DMS153 (cell line): Measurements from ENCODE around the gene HOXD8.

Experiments used
- DNase-seq: peaks from one replicate; lab custom pipeline; 2025; lab: John Stamatoyannopoulos, UW

Gene HOXD8

DNA sequence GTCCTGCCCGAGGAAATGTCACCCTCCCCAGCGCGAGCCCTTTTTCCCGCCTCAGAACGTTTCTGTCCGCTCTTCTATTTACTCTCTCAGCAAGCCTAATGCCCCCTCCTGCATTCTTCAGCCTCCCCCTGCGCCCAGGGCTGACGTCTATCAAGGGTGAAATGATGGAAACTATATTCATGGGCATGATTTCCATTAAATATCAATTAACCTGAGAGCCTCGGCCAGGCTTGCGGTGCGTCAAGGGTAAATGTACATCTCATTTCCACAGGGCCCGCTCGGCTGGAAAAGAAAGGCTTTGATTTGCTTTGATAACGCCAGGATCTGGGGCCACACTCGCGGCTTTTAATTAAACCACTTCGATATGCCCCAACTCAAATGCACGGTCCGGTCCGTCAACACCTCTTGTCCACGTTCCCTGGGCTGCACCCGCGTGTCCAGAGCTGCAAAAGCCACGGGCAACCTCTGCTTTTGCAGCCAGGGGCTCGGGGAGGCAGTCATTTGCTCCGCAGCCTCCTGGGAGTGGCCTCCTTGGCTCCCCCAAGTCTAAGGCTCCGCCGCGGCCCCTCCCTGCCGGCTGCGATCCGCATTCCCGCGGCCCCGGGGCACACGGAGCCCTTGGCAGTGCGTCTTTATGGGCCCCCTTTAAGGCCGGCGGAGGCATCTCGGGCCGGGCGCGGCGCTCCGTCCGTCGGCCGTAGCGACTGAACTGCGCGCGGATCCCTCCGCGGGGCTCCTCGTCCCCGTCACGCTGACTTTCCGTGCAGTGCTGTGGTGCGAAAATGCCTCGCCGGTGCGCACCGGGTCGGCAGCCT is at the start of gene HOXD8:
Gene HOXD8, plus strand, starts transcription at position 724 of the 815 bp plus-strand sequence. CDS start 662 bp downstream, outside the sequence.
- DNase-seq, result peak; percentile 80

DNA sequence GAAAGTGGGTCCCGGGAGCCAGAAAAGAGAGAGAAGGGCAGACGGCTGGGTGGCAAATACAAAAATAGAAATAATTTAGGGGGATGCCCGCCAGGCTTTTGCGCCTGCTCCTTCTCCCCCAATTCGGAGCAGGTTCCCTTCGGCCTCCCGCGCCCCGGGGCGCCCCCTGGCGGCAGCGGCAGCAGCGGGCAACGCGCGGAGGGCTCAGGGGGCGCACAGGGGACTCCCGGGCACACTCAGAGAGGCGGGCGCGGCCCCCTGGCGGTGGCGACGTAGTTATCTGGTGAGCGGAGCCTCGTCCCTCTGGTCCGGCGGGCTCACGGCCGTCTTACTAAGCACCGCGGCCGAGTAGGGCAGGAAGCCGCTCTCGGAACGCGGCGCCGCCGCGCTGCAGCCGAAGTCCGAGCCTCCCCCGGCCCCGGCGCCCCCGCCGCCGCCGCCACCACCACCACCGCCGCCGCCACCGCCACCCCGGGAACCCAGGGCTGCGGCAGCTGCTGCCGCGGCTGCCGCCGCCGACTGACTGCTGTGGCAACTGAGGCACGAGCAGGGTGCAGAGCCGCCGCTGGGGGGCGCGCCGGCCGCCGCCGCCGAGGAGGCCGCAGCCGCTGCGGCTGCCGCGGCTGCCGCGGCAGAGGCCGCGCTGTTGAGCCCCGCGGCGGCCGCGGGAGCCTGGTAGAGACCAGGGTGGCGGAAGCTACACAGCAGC is 49.5 kb upstream of the HOXD8 start:
- peak; percentile 77 for DNase-seq

DNA sequence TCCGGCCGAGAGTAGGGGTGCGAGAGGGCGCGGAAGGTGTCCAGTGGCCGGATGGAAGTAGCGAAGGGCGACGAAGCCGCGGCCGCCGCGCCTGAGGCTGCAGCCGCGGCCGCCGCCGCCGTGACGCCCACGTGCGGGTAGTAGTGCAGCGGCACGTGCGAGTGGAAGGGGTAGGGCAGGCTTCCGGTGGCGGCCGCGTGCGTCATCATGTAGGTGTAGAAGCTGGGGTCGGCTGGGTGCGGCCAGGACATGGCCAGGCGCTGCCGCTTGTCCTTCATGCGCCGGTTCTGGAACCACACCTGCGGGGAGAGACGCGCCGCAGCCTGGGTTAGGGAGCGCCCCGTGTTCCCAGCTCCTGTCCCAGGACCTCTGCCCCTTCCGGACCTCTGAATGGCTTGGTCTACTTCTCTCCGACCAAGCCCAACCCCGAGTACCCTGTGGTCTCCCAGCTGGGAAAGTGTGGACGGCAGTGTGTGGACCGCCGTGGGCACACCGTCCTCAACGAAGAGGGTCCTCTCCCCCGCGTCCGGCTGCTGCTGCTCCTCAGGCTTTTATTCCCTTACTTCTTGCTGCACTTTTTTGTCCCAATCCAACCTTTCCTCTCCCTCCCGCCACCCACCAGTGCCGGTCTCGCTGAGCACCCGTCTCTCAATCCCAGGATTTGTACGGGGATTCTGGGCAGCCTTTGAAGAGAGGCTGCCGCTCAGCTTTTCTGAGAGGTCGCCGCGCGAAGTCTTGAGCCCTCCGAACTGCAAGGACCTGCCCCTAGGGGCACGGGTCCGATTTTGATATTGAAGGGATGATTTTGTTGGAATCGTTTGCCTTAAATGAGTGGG is 48.7 kb upstream of the HOXD8 start:
- DNase-seq, result peak; percentile 49

DNA sequence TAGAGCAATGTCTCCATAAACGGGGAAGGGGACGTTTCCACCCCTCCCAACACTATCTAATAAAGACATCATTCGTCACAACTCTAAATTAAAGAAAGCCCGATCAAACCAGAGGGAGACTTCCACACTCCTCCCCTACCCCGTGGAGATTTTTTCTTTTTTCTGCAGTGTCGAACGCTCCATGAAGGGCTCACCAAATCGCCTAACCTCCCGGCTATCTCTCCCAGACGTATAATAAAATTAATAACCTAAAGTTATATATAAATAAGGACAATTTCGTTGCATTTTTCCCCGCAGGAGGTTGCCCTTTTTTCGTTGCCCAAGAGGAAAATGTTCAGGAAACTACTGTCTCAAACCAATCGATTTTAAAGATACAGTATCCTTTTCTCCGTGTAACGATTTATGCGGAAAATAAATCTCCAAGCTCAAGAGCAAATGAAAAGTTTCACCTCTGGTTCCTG is 48.1 kb upstream of the HOXD8 start:
- DNase-seq, result no peak

DNA sequence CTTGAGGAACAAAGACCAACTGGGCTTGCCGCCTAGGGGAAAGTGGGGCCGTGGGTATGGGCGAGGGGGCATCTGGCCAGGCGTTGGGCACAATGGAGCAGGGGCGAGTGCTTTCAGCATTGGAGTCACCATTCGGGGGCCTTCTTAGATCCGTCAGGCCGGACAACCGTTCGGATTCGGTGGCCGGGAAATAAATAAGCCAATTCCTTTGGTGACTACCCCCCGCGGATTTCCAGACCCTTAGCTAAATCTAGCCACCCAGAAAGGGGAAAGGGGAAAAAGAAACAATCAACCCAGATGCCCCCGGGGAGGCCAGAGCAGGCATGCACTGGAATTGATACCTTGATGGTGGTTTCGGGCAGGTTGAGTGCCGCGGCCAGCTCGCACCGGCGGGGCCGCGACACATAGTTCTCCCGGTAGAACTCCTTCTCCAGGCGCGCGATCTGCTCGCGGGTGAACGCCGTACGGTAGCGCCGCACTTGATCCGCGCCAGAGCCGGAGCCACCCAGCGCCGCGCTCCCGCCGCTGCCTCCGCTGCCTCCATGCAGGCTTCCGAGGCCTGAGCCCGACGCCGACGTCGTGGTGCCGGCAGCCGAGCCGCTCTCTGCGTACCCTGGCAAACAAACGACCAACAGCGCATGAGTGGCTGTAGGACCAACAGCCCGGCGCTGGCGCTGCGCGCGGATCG is 47.5 kb upstream of the HOXD8 start:
- DNase-seq, result no peak

DNA sequence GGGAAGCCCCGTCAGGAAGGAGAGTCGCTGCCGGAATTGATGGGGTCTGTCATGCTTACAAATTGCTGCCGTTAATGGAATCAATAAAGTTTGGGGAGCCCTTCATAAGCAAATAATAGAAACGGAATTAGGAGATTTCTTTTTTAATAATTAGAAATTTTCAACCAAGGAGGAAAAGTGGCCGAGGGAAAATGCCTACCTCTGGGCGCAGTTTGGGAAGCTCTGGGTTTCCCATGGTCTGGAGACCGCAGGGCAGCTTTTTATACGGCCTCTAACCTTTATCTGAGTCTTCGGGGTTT is 47.0 kb upstream of the HOXD8 start:
- no peak for DNase-seq

DNA sequence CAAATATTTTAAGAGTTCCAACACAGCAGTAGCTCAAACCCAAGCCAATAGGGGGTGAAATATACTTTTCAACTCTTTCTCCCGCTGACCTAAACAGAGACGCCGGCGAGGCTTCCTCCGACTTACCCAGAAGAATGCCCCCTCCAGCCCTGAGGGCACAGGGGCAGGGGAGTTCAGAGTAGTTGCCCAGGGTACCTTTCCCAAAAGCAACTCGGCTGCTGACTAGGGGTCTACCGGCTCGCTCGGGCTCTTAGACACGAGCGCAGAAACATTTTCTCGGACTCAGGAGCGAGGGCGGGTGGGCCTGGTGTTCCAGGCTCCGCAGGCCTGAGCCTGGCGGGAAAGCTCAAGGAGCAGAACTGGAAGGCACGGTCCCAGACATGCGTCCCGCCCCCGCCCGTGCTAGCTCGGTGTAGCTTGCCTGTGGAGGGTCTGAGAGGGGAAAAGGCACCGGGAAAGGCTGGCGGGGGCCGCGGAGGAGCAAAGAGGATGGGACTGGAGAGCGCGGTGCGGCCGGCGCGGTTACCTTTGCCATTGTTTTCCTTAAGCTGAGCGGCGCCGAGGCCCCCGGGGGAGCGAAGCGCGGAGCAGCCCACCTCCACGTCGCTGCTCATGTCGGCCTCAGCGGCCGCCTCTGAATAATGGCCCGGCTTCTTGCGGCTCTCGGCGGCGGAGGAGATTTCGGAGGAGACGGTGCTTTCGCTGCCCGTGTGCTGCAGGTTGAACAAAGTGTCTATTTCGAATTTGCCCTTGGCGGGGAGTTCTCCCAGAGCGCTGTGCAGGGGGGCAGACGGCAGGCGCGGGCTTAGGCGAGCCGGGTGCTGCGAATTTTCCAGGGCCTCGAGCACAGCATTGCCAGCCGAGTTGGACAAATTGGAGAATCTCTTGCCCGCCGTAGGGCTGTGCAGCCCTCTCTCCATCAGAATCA is 46.4 kb upstream of the HOXD8 start:
- DNase-seq, result no peak

DNA sequence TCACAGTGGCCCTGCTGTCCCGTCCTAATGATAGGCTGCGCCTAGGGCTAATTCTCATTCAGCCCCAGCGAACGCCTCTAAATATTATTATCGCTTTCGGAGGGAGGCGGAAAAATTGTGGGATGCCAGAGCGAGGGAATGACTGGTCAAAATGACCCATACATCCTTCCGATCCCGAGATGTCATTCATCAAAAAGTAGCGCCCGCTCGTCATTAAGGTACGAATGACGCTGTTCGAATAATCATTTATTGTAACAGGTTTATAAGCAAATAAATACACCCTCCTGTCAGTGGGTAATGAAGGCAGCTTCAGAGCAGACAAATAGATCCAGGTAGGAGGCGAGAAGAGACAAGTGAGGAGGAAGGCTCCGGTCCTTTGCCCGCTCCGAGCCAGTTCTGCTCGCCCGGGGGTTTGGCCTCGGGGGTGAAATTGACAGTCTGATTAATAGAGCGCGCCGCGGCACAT is 45.7 kb upstream of the HOXD8 start, which contains the start of gene EVX2:
Gene EVX2, minus strand, starts transcription at position 167 of the 466 bp plus-strand sequence. CDS start 186 bp downstream, outside the sequence.
- no peak for DNase-seq

DNA sequence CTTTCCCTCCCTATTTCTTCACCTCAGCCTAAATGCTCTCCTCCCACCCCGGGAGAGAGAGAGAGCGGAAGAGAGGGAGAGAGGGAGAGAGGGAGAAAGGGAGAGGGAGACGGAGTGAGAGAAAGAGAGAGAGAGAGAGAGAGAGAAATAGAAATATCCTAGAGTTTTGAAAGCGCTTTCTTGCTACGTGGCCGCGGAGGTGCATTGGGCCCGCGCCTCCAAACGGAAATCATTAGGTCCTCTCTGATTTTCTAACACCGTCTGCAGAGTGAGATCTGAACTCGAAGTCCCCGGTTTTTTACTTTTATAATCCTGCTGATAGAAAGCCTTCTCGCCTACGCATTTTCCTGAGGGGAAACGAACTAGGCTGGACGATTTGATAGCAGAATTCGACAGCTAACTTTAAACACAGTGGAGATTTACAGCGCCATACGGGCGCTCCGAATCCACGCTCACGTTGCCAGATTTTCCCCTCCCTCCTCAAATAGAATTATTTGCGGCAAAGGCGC is 44.8 kb upstream of the HOXD8 start:
- DNase-seq, result no peak

DNA sequence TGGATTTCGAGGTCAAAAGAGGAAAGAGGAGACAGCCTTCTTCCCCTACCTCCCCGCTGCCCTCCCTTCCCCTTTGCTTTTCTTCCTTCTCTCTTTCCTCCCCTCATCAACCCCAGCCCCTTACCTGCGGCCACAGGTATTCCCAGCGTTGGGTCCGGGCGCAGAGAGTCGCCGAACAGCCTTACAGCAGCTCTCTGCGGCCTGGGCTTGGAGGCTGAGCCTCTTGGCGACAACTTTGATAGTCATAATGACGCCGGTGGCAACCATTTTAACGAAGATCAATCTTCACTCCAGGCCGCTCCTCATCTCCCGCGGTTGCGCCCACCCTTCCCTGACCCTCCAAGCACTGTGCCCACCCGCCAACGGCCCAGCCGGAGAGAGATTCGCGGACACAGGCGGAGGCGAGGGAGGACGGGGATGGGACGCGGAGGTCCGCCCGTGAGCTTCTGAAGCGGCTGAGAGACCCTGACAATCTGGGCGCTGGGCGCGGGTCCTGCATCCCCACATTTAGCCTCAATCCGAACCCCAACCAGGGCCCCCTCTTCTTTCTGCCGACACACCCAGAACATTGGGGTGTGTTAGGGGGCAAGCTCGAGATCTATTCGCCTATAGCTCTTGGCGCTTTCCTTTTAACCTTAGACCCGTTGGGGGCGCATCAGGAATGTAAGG is 44.3 kb upstream of the HOXD8 start:
- no peak for DNase-seq

DNA sequence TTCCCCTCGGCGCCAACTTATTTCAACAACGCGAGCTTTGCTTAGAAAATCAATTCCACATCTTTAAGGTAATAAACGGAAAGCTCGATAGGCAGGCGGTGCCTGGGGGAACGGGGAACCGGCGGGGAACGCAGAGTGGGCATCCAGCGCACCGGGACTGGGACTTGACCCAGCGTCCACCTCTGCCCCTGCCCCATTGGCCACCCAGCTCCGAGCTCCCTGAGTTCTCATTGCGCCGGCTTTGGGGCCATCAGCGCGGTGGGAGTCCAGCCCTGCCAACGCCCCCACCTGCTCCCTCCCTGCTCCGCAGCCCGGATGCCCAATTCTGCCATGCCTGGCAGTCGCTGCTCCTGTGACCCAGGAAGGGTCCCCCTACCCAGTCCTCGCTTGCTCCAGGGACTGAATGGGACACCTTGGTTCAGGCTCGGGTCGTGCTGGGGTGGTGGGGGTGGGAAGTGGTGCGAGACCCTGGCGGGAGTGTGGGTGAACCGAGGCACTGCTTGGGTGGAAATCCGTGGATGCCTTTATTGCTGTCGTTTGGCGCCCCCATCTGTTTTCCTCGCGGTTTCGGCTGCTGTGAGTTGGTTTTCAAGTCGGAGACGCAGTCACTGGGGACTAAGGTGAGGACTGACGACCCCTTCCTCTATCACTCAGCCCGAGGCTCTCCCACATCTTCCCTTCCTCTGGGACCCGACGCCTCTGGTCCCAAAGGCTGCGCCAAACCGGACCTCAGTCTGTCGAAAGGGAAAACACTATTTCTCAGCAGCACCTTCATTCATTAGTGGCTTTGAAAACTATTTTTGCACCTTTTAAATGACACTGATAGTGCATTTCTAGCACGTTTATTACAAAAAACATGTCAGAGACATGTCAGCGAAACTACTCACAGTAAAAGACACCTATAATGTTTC is 43.4 kb upstream of the HOXD8 start:
- DNase-seq, result no peak

DNA sequence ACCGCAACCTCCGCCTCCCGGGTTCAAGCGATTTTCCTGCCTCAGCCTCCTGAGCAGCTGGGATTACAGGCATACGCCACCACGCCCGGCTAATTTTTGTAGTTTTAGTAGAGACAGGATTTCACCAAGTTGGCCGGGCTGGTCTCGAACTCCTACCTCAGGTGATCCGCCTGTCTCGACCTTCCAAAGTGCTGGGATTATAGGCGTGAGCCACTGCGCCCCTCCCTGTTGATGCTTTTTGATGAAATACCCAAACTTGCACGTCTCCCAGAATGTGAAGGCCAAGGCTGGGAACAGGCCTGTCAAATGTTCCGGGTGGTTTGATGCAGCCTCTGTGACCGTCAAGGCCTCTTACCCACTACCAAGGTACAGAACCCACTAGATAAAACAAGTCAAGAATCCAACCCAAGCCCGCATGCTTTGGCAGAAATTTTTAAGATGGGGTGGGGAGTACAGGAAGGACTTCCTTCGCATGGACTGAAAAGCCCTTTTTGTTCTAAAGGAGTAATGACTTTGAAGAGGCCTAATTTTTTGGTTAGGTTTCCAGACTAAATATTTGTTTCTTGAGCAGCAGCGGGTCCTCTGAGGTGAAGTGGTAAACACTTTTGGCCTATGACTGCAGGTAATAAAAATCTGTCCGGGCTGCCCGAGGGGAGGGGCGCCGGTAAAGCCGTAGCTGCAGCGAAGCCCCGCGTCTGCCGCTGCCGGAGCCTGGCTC is 42.0 kb upstream of the HOXD8 start:
- no peak for DNase-seq

DNA sequence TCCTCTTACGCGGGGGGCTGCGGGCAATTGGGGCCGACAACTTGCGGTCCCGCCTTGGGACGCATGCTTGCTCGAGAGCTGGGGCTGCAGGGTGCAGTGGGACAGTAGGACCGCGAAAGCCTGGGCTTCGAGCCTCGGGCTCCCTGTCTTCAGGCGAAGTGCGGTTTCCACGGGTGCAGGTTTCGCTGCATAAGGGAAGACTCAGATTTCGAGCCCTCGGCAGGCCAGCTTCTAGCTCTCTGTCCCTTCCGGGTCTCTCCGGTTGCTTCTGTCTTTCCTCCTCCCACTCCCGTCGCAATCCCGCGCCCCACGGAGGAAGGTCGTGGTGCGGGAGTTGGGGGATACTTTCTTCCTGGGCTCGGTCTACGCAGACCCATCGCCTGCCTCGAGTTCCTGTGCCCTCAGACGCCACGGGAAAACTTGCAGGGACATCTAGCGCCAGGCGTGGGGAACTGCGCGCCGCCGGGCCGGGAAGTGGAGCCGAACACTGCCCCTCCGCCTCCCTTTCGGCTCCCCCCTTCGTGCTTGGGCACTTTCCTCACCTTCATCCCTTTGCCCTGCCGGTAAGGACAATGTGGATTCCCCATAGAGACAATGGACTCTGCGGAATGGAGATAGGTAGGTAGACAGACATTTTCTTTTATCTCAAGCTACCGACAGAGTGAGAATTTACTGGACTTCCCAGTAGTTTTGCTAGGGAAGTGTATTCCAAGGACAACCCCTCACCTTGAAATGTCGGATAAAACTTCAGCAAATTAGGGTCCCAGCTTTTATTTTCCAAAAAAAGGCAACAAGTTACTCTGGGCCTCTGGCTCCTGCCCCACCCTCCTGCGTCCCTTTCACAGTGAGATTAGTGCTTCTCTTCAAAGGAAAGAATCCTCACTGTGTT is 41.2 kb upstream of the HOXD8 start:
- DNase-seq, result no peak

DNA sequence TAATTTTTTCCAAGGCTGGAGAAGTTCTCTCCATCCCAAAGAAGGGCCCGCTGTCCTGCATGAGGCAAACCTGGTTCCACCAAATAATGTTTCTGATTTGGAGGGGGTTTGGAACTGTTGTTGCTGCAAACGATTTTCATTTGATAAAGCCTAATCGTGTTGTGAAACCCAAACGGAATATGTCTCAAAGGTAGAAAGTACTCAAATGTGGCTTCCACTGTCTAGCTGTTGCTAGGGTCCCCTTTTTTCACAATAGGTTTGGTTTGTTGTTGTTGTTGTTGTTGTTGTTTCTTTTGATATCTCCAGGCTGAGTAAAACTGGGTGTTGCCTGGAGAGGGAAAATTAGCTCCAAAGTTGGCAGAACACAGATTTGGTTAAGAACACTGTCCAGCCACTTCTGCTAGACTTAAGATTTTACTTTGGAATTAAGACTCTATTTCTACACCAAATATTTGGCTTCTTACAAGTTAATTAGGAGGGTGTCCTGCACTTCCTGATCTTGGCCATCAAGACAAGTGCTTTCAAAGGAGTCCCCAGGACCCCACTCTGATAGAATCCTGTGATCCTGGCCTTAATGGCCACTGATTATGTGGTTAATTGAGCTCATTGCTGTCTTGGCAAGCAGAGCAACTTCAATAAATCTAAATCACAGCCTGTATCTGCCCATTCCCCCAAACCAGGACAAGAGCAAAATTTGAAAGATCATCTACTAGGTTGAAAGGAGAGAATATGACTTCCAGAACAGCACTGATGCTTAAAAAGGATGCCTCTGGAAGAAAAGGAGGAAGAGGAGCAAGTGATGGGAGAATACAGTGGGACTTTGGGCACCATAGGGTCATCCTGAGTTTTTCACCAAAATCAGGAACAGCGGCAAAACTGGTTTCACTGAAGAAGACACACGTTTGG is 40.3 kb upstream of the HOXD8 start:
- no peak for DNase-seq

DNA sequence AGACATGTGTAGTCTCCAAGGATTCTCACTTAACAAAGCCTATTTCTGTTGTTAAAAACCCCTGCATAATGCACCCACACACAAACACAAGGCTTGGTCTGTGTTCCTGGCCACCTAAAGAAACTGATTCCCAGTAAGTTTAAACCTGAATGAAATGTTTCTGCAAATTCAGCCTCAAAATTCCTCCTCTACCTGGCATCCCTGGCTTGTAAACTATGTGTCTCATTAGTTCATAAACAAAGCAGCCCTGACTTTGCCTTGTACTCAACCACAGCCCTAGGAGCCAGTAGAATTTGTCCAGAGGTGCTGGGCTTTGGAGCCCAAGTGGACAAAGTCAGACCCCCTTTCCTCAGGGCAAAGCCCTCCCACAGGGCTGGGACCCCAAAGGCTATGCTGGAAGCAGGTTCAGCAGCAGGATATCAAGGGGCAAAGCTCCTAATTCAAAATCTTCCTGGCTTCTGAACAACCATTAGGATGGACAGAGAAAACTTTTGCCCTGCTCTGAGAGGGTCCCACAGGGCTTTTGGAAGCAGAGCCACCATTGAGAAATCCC is 39.6 kb upstream of the HOXD8 start:
- DNase-seq, result no peak

DNA sequence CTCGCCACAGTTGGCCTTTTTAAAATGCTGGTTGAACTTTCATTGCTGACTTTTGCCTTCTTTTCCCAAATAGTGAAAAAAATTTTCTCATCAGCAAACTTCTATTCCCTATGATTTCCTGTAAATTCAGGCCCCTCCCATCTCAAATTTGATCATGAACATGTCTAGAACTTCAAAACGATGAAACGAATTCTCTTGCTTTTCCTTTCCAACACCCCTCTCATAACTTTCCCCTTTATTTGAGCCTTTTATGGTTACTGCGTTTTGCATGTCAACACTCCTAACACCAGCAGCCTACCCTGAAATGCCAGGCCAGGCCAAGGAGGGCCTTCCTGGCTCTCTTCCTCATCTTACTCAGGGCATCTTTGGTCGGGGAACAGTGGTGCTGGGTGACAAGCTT is 38.6 kb upstream of the HOXD8 start:
- no peak for DNase-seq
